ENCODE measurements around the gene CKAP2L.

Gene CKAP2L

GRCh38 chr2:112730791-112731190 lies 33.6 kb downstream of the CKAP2L start:
- TF ChIP-seq CTCF (conservative IDR thresholded peaks at IDR 0.05; ENCODE audit: low read depth, low read length): no peak
- H3K4me3 ChIP-seq (ENCODE audit: low read length): no peak overlapping the region
- no peak for DNase-seq (ENCODE audit: low read depth)

GRCh38 chr2:112730216-112730615 lies 34.2 kb downstream of the CKAP2L start:
- DNase-seq (ENCODE audit: low read depth): no peak
- H3K4me3 ChIP-seq (ENCODE audit: low read length): no peak overlapping the region
- no peak for TF ChIP-seq CTCF (conservative IDR thresholded peaks at IDR 0.05; ENCODE audit: low read depth, low read length)

DNA sequence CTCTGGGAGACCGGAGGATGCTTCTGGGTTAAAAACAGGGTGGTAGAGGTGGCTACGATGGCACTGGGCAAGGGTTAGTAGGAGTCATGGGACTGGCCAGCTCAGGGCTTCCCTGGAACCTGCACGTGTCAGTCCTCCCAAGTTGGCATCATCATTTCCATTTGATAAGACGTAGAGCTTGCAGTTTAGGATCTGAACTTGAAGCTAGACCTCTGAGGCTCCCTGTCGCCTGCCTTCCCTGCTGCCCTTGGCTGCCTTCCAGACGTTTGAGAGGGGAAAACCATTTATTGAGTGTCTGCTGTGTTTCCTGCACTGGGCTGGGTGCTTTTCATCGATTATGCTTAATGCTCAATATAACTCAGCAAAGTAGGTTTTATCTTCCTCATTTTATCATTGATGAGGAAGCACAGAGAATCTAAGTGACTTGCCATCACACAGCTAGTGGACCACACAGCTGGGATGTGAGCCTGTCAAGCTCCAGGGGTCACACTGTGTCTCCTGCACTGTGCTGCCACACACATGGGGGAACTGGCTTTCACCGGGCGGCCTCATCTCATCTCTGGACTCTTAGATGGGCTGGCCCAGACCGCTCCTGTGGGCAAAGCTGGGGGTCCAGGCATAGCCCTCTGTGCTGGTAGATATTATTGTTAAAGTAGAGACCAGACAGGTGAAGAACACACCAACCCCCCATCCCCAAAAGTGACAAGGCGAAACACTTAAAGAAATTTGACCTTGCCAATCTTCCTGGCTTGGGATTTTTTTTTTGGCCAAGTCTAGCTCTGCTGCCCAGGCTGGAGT lies 35.8 kb downstream of the CKAP2L start:
- H3K4me3 ChIP-seq (ENCODE audit: low read length): no peak overlapping the region
- TF ChIP-seq CTCF (conservative IDR thresholded peaks at IDR 0.05; ENCODE audit: low read depth, low read length): no peak
- DNase-seq (ENCODE audit: low read depth): no peak

DNA sequence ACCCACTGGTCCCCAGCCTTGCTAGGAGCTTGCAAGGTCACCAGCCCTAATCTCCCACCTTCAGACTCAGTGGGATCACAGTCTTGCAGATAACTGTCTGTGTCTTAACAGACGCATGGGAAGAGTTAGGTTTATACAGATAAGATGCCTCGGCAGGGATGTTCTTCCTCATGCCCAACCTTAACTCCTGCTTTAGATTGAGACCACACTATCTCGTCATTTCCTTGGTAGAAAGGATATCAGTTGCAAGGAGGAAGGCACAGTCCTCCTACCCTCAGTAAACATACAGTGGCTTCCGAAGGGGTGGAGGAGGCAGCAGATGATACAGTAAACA lies 36.4 kb downstream of the CKAP2L start:
- no peak overlapping the region for H3K4me3 ChIP-seq (ENCODE audit: low read length)
- TF ChIP-seq CTCF (conservative IDR thresholded peaks at IDR 0.05; ENCODE audit: low read depth, low read length): no peak
- DNase-seq (ENCODE audit: low read depth): no peak

DNA sequence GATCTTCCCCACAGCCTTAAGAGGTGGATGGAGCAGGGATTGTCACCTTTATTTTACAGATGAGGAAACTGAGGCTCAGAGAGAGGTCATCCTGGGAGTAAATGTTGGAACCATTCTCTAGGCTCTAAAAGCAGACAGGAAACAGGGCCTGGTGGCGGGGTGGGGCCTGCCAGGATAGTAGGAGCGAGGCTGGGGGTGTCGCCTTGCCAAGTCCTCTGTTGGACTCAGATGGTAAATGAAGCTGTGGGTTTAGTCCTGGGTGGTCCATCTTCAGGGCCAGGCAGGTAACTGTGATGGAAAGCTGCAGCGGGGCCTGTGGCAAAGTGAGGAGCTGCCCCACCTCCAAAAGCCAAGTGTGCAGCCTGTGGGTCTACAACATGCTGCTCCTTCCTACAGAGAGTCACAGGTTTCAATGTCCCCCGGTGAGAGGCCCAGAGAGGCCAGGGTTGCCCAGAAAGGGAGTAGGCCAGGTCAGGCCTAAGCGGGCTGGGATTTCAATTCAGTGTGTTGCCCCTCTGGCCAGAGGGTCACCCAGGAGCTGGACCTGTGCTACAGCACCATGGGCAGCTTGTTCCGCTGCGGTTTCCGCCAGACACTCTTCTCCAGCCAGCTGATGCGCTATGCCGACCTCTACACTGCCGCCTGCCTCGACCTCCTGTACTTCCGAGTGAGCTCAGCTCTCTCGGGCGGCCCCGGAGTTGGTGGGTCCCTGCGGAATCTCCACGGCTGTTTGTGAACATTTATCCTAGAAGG lies 37.0 kb downstream of the CKAP2L start:
- no peak for TF ChIP-seq CTCF (conservative IDR thresholded peaks at IDR 0.05; ENCODE audit: low read depth, low read length)
- DNase-seq (ENCODE audit: low read depth): no peak
- H3K4me3 ChIP-seq (ENCODE audit: low read length): no peak overlapping the region

- H3K4me3 ChIP-seq (ENCODE audit: low read length): no peak overlapping the region
- DNase-seq (ENCODE audit: low read depth): no peak
- peak; percentile 94 for TF ChIP-seq CTCF (conservative IDR thresholded peaks at IDR 0.05; ENCODE audit: low read depth, low read length)
Observed at GRCh38 chr2:112726487-112727190, 37.8 kb downstream of the CKAP2L start.

Measured in retinal pigment epithelial cell (primary cell).